SK-N-SH (cell line): Measurements from ENCODE around the gene DAPK3. TPM values are rescaled to one million over a fixed set of nuclear protein-coding genes. Genes with fewer than 3 reads are reported as not detected.

Experiments used
- CTCF ChIA-PET: fragments of 300-600, 350-600 bp; formaldehyde crosslinking; extraction: SDS; loops from one replicate; lab custom pipeline; 2021; lab: Yijun Ruan, JAX
- POLR2A ChIA-PET: fragments of 350-600 bp; sonication (Branson Sonifier 250); formaldehyde crosslinking; extraction: SDS; loops from one replicate; lab custom pipeline; 2020; ENCODE audit warnings: antibody characterized with exemption, inconsistent platforms; lab: Yijun Ruan, JAX
- DNase-seq: peaks from one replicate; pipeline ENCODE4 v3.0.0; 2012
- H2AFZ ChIP-seq: fragments of 200-600 bp; sonication (generic); 2 replicates; pipeline ENCODE4 v1.8.1; 2016; ENCODE audit warnings: antibody characterized with exemption, mild to moderate bottlenecking, low read depth
- H3F3A ChIP-seq: fragments of 200-600 bp; sonication (generic); replicated peaks from 2 replicates; pipeline ENCODE3; 2016; ENCODE audit warnings: antibody characterized with exemption, mild to moderate bottlenecking; ENCODE audit not compliant: insufficient read depth
- H3K27ac ChIP-seq, 2 experiments: fragments of 200-500 bp in 1 of 2; fragments of 200-600 bp in 1 of 2; sonication (Bioruptor generic) in 1 of 2; sonication (generic), shearing (Covaris generic) in 1 of 2; 2 replicates each; pipeline versions ENCODE4 v1.5.1 to v1.6.1; 2014 to 2016; ENCODE audit warnings: low read depth in 2 of 2, inconsistent platforms in 1 of 2, low read length in 1 of 2, mild to moderate bottlenecking in 1 of 2, mixed read lengths in 1 of 2
- H3K27me3 ChIP-seq: fragments of 200-600 bp; sonication (generic), shearing (Covaris generic); 2 replicates; pipeline ENCODE4 v1.6.1; 2016; ENCODE audit warnings: mixed run types; ENCODE audit not compliant: insufficient read depth
- H3K36me3 ChIP-seq, 2 experiments: fragments of 200-500 bp in 1 of 2; fragments of 200-600 bp in 1 of 2; sonication (Bioruptor generic) in 1 of 2; sonication (generic) in 1 of 2; replicated peaks in 1 of 2; 2 replicates each; pipeline versions ENCODE3 to v1.5.1; 2014 to 2016; ENCODE audit warnings: low read length in 1 of 2, mild to moderate bottlenecking in 1 of 2; ENCODE audit not compliant: insufficient read depth in 2 of 2, control insufficient read depth in 1 of 2
- H3K4me1 ChIP-seq, 2 experiments: fragments of 200-500 bp in 1 of 2; fragments of 200-600 bp in 1 of 2; sonication (Bioruptor generic) in 1 of 2; sonication (generic), shearing (Covaris generic) in 1 of 2; 2 replicates each; pipeline versions ENCODE4 v1.5.1 to v1.6.1; 2014 to 2016; ENCODE audit warnings: low read depth in 1 of 2, low read length in 1 of 2, mixed run types in 1 of 2; ENCODE audit not compliant: insufficient read depth in 2 of 2, control insufficient read depth in 1 of 2
- H3K4me2 ChIP-seq: fragments of 200-600 bp; sonication (generic), shearing (Covaris generic); 2 replicates; pipeline ENCODE4 v1.6.1; 2017; ENCODE audit warnings: mixed run types
- H3K4me3 ChIP-seq, 2 experiments: fragments of 200-500 bp in 1 of 2; fragments of 200-600 bp in 1 of 2; sonication (Bioruptor generic) in 1 of 2; sonication (generic), shearing (Covaris generic) in 1 of 2; 2 replicates each; pipeline versions ENCODE4 v1.5.1 to v1.8.1; 2014 to 2016; ENCODE audit warnings: low read depth in 2 of 2, inconsistent platforms in 1 of 2, low read length in 1 of 2, mild to moderate bottlenecking in 1 of 2, mixed read lengths in 1 of 2, moderate library complexity in 1 of 2
- H3K79me2 ChIP-seq: fragments of 200-600 bp; sonication (generic); 2 replicates; pipeline ENCODE4 v1.8.1; 2017; ENCODE audit warnings: mild to moderate bottlenecking; ENCODE audit not compliant: insufficient read depth
- H3K9ac ChIP-seq: fragments of 200-600 bp; sonication (generic); 2 replicates; pipeline ENCODE4 v1.6.1; 2017; ENCODE audit warnings: mixed run types
- H3K9me2 ChIP-seq: fragments of 200-600 bp; sonication (generic); 2 replicates; pipeline ENCODE4 v1.6.1; 2017; ENCODE audit warnings: mixed run types
- H3K9me3 ChIP-seq: fragments of 200-600 bp; sonication (generic); 2 replicates; pipeline ENCODE4 v1.6.1; 2017; ENCODE audit warnings: mixed run types, mild to moderate bottlenecking, moderate library complexity
- H4K20me1 ChIP-seq: fragments of 200-600 bp; sonication (generic); 2 replicates; pipeline ENCODE4 v1.6.1; 2017; ENCODE audit warnings: mild to moderate bottlenecking, mixed run types; ENCODE audit not compliant: insufficient read depth
- EP300 ChIP-seq, 2 experiments: IDR thresholded peaks; 2 replicates each; pipeline versions ENCODE4 v1.4.0 to v1.6.1; 2012; ENCODE audit warnings: borderline replicate concordance in 1 of 2, low read depth in 1 of 2, low read length in 1 of 2
- FOSL2 ChIP-seq: IDR thresholded peaks from 2 replicates; pipeline ENCODE4 v1.4.0; 2012; ENCODE audit warnings: low read depth, mild to moderate bottlenecking, moderate library complexity, borderline replicate concordance
- FOXJ3 ChIP-seq: sonication (generic); formaldehyde crosslinking; IDR thresholded peaks from 2 replicates; pipeline ENCODE4 v1.5.1; 2020; ENCODE audit warnings: mild to moderate bottlenecking, missing genetic modification reagents
- FOXM1 ChIP-seq: IDR thresholded peaks from 2 replicates; pipeline ENCODE4 v1.4.0; 2012; ENCODE audit warnings: low read depth, mild to moderate bottlenecking
- GABPA ChIP-seq: IDR thresholded peaks from 2 replicates; pipeline ENCODE4 v1.4.0; 2012; ENCODE audit warnings: low read depth, mild to moderate bottlenecking
- GATA2 ChIP-seq: sonication (generic); formaldehyde crosslinking; IDR thresholded peaks from 2 replicates; pipeline ENCODE4 v1.5.0; 2020; ENCODE audit warnings: mild to moderate bottlenecking, missing genetic modification reagents
- MXI1 ChIP-seq: IDR thresholded peaks from 2 replicates; pipeline ENCODE4 v1.6.1; 2012; ENCODE audit warnings: mild to moderate bottlenecking, low read depth, low read length, improper control_type of control experiment
- NFIC ChIP-seq: IDR thresholded peaks from 2 replicates; pipeline ENCODE4 v1.4.0; 2012; ENCODE audit warnings: borderline replicate concordance
- NRF1 ChIP-seq: IDR thresholded peaks from 2 replicates; pipeline ENCODE4 v1.6.1; 2012; ENCODE audit warnings: low read depth, mild to moderate bottlenecking, low read length
- SIN3A ChIP-seq: IDR thresholded peaks from 2 replicates; pipeline ENCODE4 v1.6.1; 2012; ENCODE audit warnings: low read depth, mild to moderate bottlenecking, low read length, moderate library complexity, borderline replicate concordance
- YY1 ChIP-seq: IDR thresholded peaks from 2 replicates; pipeline ENCODE4 v1.4.0; 2012; ENCODE audit warnings: low read depth, mild to moderate bottlenecking
- WGBS: methylation state at CpG from one replicate; pipeline ENCODE4 v1.1.6; 2017; ENCODE audit warnings: low lambda C conversion rate; 5-methylcytosine and 5-hydroxymethylcytosine counted together
- polyA plus RNA-seq, 3 experiments: library from polyadenylated mRNA; depleted of rRNA; stranded (reverse); fragments of >200 nt; gene quantifications; 2 replicates each; pipeline ENCODE4 v1.2.3, GENCODE V29; 2012
- TF ChIP-seq, protein P1 (sequence below): IDR thresholded peaks from 2 replicates; pipeline ENCODE4 v1.4.0; 2012; ENCODE audit warnings: low read depth, borderline replicate concordance
- TF ChIP-seq, protein P2 (sequence below): IDR thresholded peaks from 2 replicates; pipeline ENCODE4 v1.6.1; 2012; ENCODE audit warnings: mild to moderate bottlenecking, low read depth, low read length, moderate library complexity
- TF ChIP-seq, protein P3 (sequence below): fragments of 150-350 bp; IDR thresholded peaks from 2 replicates; pipeline ENCODE4 v1.6.1; 2016; ENCODE audit warnings: mild to moderate bottlenecking, low read depth, low read length
- TF ChIP-seq, protein P4 (sequence below): fragments of 200-600 bp; sonication (generic); IDR thresholded peaks from 2 replicates; pipeline ENCODE4 v1.6.1; 2017; ENCODE audit warnings: antibody characterized with exemption, mild to moderate bottlenecking, moderate library complexity

The DAPK3 gene
- polyA plus RNA-seq, 1 of the 3 experiments (the other 2 are of a cell fraction), result 142 TPM

DNA sequence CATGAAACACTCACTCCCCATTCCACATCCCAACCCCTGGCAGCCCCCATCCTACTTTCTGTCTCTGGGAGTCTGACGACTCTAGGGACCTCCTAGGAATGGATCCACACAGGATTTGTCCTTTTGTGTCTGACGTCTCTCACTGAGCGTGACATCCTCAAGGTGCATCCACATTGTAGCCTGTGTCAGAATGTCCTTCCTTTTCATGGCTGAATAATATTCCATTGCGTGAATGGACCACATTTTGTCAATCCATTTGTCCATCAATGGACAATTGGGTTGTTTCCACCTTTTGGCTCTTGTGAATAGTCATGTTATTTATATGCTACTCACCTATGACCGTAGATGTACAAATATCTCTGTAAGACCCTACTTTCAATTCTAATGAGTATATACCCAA, 54.9 kb downstream of the DAPK3 start (continued):
- no peak for TF ChIP-seq FOSL2
- TF ChIP-seq, protein P1, sequence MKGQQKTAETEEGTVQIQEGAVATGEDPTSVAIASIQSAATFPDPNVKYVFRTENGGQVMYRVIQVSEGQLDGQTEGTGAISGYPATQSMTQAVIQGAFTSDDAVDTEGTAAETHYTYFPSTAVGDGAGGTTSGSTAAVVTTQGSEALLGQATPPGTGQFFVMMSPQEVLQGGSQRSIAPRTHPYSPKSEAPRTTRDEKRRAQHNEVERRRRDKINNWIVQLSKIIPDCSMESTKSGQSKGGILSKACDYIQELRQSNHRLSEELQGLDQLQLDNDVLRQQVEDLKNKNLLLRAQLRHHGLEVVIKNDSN, result no peak
- TF ChIP-seq, protein P2, sequence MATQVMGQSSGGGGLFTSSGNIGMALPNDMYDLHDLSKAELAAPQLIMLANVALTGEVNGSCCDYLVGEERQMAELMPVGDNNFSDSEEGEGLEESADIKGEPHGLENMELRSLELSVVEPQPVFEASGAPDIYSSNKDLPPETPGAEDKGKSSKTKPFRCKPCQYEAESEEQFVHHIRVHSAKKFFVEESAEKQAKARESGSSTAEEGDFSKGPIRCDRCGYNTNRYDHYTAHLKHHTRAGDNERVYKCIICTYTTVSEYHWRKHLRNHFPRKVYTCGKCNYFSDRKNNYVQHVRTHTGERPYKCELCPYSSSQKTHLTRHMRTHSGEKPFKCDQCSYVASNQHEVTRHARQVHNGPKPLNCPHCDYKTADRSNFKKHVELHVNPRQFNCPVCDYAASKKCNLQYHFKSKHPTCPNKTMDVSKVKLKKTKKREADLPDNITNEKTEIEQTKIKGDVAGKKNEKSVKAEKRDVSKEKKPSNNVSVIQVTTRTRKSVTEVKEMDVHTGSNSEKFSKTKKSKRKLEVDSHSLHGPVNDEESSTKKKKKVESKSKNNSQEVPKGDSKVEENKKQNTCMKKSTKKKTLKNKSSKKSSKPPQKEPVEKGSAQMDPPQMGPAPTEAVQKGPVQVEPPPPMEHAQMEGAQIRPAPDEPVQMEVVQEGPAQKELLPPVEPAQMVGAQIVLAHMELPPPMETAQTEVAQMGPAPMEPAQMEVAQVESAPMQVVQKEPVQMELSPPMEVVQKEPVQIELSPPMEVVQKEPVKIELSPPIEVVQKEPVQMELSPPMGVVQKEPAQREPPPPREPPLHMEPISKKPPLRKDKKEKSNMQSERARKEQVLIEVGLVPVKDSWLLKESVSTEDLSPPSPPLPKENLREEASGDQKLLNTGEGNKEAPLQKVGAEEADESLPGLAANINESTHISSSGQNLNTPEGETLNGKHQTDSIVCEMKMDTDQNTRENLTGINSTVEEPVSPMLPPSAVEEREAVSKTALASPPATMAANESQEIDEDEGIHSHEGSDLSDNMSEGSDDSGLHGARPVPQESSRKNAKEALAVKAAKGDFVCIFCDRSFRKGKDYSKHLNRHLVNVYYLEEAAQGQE, result no peak
- TF ChIP-seq, protein P3, sequence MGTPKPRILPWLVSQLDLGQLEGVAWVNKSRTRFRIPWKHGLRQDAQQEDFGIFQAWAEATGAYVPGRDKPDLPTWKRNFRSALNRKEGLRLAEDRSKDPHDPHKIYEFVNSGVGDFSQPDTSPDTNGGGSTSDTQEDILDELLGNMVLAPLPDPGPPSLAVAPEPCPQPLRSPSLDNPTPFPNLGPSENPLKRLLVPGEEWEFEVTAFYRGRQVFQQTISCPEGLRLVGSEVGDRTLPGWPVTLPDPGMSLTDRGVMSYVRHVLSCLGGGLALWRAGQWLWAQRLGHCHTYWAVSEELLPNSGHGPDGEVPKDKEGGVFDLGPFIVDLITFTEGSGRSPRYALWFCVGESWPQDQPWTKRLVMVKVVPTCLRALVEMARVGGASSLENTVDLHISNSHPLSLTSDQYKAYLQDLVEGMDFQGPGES, result no peak

DNA sequence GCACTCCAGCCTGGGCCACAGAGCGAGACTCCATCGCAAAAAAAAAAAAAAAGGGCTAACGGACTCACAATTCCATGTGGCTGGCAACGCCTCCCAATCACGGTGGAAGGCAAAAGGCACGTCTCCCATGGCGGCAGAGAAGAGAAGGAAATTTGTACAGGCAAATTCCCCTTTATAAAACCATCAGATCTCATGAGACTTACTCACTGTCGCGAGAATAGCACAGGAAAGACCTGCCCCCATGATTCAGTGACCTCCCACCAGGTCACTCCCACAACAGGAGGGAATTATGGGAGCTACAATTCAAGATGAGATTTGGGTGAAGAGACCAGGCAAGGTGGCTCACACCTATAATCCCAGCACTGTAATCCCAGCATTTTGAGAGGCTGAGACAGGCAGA, 56.7 kb downstream of the DAPK3 start:
- Histone ChIP-seq H3K27me3 (no peaks in the 10 kb centered on the region), H3K27ac (no peak overlapping the region), H3K4me2 (no peak overlapping the region), H3K9me2 (no peaks in the 10 kb centered on the region), H4K20me1 (no peaks in the 10 kb centered on the region)
- 87% methylated on average over 9 of the region's 9 CpGs for WGBS
- ChIA-PET POLR2A (no interaction called here), CTCF (no interaction called here)
- DNase-seq, result no peak
- no peak for TF ChIP-seq GATA2 (CRISPR knock-in tag)
- no peak for TF ChIP-seq SIN3A
- TF ChIP-seq, protein P4, sequence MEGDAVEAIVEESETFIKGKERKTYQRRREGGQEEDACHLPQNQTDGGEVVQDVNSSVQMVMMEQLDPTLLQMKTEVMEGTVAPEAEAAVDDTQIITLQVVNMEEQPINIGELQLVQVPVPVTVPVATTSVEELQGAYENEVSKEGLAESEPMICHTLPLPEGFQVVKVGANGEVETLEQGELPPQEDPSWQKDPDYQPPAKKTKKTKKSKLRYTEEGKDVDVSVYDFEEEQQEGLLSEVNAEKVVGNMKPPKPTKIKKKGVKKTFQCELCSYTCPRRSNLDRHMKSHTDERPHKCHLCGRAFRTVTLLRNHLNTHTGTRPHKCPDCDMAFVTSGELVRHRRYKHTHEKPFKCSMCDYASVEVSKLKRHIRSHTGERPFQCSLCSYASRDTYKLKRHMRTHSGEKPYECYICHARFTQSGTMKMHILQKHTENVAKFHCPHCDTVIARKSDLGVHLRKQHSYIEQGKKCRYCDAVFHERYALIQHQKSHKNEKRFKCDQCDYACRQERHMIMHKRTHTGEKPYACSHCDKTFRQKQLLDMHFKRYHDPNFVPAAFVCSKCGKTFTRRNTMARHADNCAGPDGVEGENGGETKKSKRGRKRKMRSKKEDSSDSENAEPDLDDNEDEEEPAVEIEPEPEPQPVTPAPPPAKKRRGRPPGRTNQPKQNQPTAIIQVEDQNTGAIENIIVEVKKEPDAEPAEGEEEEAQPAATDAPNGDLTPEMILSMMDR, result no peak
- no peak for TF ChIP-seq EP300 (IDR thresholded peaks at IDR 0.05; ENCODE audit: borderline replicate concordance in 1 of 2, low read depth in 1 of 2, low read length in 1 of 2)
- no peak for TF ChIP-seq FOXM1
- TF ChIP-seq, protein P1, result no peak
- TF ChIP-seq NRF1, result no peak
- TF ChIP-seq GABPA, result no peak
- no peak for TF ChIP-seq FOXJ3
- TF ChIP-seq NFIC, result no peak
- TF ChIP-seq, protein P3, result no peak
- no peak for TF ChIP-seq YY1
- no peak for TF ChIP-seq MXI1
- TF ChIP-seq, all 33 proteins: peak for 0
- no peaks in the 10 kb centered on the region for H3K9me3 ChIP-seq
- no peaks in the 10 kb centered on the region for H3F3A ChIP-seq
- H3K9ac ChIP-seq, result no peak overlapping the region
- no peak overlapping the region for H2AFZ ChIP-seq
- H3K4me1 ChIP-seq, result no peaks in the 10 kb centered on the region
- H3K79me2 ChIP-seq, result no peaks in the 10 kb centered on the region
- H3K4me3 ChIP-seq, result no peak overlapping the region
- no peaks in the 10 kb centered on the region for H3K36me3 ChIP-seq
